IPS-18c (cell line): ENCODE measurements around the gene TENM4.

ENCODE experiments used
- H3K4me3 ChIP-seq: 2 replicates; pipeline ENCODE4 v1.7.0; 2013; ENCODE audit warnings: low read depth, mild to moderate bottlenecking, low read length, moderate library complexity; ENCODE audit not compliant: insufficient read depth
- H3K9me3 ChIP-seq: one replicate; pipeline ENCODE4 v1.6.1; 2013; ENCODE audit warnings: mild to moderate bottlenecking, low read length, moderate library complexity; ENCODE audit not compliant: control insufficient read depth, insufficient read depth

TENM4 gene

GRCh38 chr11:79128291-79128690 lies 312.5 kb downstream of the TENM4 start:
- Histone ChIP-seq H3K9me3 (peaks cover 2% of the 10 kb centered on the region), H3K4me3 (no peak overlapping the region)

- Histone ChIP-seq H3K4me3 (no peak overlapping the region), H3K9me3 (peaks cover 2% of the 10 kb centered on the region)
Measured at GRCh38 chr11:79122759-79123158, 318.1 kb downstream of the TENM4 start.

GRCh38 chr11:79121351-79121750 lies 319.5 kb downstream of the TENM4 start:
- H3K9me3 ChIP-seq = peaks cover 2% of the 10 kb centered on the region
- H3K4me3 ChIP-seq = no peak overlapping the region

- no peak overlapping the region for H3K4me3 ChIP-seq
Measured at GRCh38 chr11:79119491-79120284, 321.1 kb downstream of the TENM4 start.

GRCh38 chr11:79117488-79117887 lies 323.3 kb downstream of the TENM4 start:
- H3K4me3 ChIP-seq = no peak overlapping the region
- peaks cover 4% of the 10 kb centered on the region for H3K9me3 ChIP-seq

More at GRCh38 chr11:79119491-79120284, 321.1 kb downstream of the TENM4 start:
- peaks cover 4% of the 10 kb centered on the region for H3K9me3 ChIP-seq

- H3K9me3 ChIP-seq = peaks cover 4% of the 10 kb centered on the region
- H3K4me3 ChIP-seq = no peak overlapping the region
Measured at GRCh38 chr11:79116600-79116999, 324.2 kb downstream of the TENM4 start.

GRCh38 chr11:79113054-79113690 lies 327.7 kb downstream of the TENM4 start:
- no peak overlapping the region for H3K4me3 ChIP-seq

GRCh38 chr11:79110796-79111195 lies 330.0 kb downstream of the TENM4 start:
- Histone ChIP-seq H3K4me3 (no peak overlapping the region), H3K9me3 (peaks cover 2% of the 10 kb centered on the region)

More at GRCh38 chr11:79113054-79113690, 327.7 kb downstream of the TENM4 start:
- H3K9me3 ChIP-seq = peaks cover 2% of the 10 kb centered on the region

- Histone ChIP-seq H3K4me3 (no peak overlapping the region), H3K9me3 (no peaks in the 10 kb centered on the region)
Measured at GRCh38 chr11:79110321-79110720, 330.5 kb downstream of the TENM4 start.

- Histone ChIP-seq H3K9me3 (no peaks in the 10 kb centered on the region), H3K4me3 (no peak overlapping the region)
Measured at GRCh38 chr11:79108851-79109250, 332.0 kb downstream of the TENM4 start.

- H3K9me3 ChIP-seq = peaks cover 2% of the 10 kb centered on the region
- no peak overlapping the region for H3K4me3 ChIP-seq
Measured at GRCh38 chr11:79102840-79103239, 338.0 kb downstream of the TENM4 start.

- H3K9me3 ChIP-seq = peaks cover 2% of the 10 kb centered on the region
Measured at GRCh38 chr11:79101656-79102055, 339.2 kb downstream of the TENM4 start.

GRCh38 chr11:79100093-79100910 lies 340.5 kb downstream of the TENM4 start:
- Histone ChIP-seq H3K9me3 (peaks cover 2% of the 10 kb centered on the region), H3K4me3 (no peak overlapping the region)

More at GRCh38 chr11:79101656-79102055, 339.2 kb downstream of the TENM4 start:
- H3K4me3 ChIP-seq = no peak overlapping the region

- Histone ChIP-seq H3K4me3 (no peak overlapping the region), H3K9me3 (peaks cover 4% of the 10 kb centered on the region)
Measured at GRCh38 chr11:79098146-79098545, 342.7 kb downstream of the TENM4 start.

- Histone ChIP-seq H3K9me3 (peaks cover 4% of the 10 kb centered on the region), H3K4me3 (no peak overlapping the region)
Measured at GRCh38 chr11:79097246-79097875, 343.5 kb downstream of the TENM4 start.

GRCh38 chr11:79095424-79095823 lies 345.4 kb downstream of the TENM4 start:
- H3K9me3 ChIP-seq = peaks cover 2% of the 10 kb centered on the region
- no peak overlapping the region for H3K4me3 ChIP-seq

- H3K4me3 ChIP-seq = no peak overlapping the region; the same call in 1 of the 2 replicates
- peaks cover 2% of the 10 kb centered on the region for H3K9me3 ChIP-seq
Measured at GRCh38 chr11:79094616-79095015, 346.2 kb downstream of the TENM4 start.
